AG10803 (cell line): ENCODE measurements around the gene DLG2.
A peak's percentile ranks its signal among the peaks of the same experiment; 100 is the strongest.

ENCODE experiments used
- DNase-seq: peaks from one replicate; pipeline ENCODE4 v3.0.0; 2010; ENCODE audit warnings: low read depth
- H3K4me3 ChIP-seq: 2 replicates; pipeline ENCODE4 v1.5.1; 2011; ENCODE audit warnings: mild to moderate bottlenecking, low read length, control low read depth
- CTCF ChIP-seq: conservative IDR thresholded peaks from 2 replicates; pipeline ENCODE4 v1.5.1; 2011; ENCODE audit warnings: mild to moderate bottlenecking, low read length, control low read depth, inconsistent platforms

The DLG2 gene

DNA sequence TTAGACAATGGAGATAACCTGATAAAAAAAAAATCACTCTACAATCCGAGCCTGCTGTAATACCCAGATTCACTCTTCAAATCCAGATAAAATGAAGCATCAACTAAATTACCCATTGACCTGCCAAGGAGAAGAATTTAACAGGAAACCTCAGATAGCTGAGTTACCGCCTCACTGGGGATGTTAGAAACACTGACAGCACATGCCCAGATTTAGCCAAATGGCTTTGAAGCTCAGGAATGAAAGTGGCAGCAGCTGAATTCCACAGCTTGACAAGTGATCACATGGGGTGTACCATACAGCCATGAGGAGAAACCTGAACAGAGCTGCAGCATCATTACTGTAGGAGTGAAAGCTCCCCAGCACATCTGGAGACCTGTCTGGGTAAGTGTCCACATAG is 807.6 kb downstream of the DLG2 start:
- peak; percentile 11 for DNase-seq
- TF ChIP-seq CTCF, result no peak

DNA sequence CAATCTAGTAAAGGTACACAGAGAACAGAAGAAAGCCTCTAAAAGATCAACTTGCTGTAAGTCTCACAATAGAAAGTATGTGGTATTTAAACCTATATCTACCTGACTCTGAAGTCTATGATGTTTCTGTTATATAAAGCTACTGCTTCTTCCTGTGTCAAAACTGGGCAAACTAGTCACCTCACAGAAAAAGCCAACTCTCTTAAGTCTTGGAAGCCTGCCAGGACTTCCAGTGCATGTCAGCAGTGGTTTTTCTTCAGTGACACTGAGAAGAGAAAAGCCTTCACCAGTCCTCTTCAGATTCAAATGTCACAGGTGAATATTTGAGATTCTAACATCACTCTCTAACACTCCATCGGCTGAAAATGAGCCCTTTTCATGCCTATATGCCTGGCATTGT is 808.0 kb downstream of the DLG2 start:
- TF ChIP-seq CTCF, result no peak
- DNase-seq, result peak; percentile 24
- H3K4me3 ChIP-seq, result no peak overlapping the region

More for the DNA sequence above, 807.6 kb downstream of the DLG2 start:
- no peak overlapping the region for H3K4me3 ChIP-seq

GRCh38 chr11:84817998-84818397 is 809.1 kb downstream of the DLG2 start:
- peak; percentile 68 for DNase-seq

GRCh38 chr11:84812471-84812969 is 814.6 kb downstream of the DLG2 start:
- no peak for TF ChIP-seq CTCF
- peak; percentile 25 for DNase-seq
- H3K4me3 ChIP-seq, result no peak overlapping the region

More at GRCh38 chr11:84817998-84818397, 809.1 kb downstream of the DLG2 start:
- no peak overlapping the region for H3K4me3 ChIP-seq
- no peak for TF ChIP-seq CTCF

DNA sequence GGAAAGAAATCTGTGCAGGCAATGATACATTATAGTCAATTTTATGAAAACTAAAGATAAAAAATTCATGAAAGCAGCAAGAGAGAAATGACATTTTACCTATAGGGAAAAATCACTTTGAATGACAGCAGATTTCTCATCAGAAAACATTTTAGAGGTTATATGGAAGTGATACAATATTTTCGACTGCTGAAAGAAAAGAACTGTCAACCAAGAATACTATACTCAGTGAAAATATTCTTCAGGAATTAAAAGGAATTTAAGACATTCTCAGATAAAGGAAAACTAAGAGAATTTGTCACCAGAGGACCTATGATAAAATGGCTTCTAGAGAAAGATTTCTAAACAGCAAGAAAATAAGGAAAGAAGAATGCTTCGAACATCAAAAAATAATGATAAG is 820.8 kb downstream of the DLG2 start:
- no peak for DNase-seq
- no peak overlapping the region for H3K4me3 ChIP-seq
- TF ChIP-seq CTCF, result no peak

DNA sequence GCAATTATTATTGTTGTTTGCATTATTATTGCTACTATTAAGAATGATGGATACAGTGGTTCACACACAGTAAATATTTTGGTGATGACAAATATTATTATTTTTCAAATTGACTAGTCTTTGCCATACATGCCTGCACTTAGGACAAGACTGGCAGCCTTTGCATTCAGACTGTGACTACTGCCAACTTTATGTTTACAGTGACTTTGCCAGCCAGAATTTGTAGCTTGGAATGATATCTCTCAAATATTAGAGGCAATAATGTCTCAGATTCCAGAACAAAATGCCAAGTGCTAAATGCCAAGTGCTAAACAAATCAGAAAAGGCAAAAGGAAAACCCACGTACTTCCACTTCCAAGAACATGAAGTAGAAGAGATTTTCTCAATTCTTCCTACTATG is 823.1 kb downstream of the DLG2 start:
- no peak overlapping the region for H3K4me3 ChIP-seq
- no peak for DNase-seq
- TF ChIP-seq CTCF, result no peak

GRCh38 chr11:84800755-84801346 is 826.3 kb downstream of the DLG2 start:
- no peak overlapping the region for H3K4me3 ChIP-seq
- peak; percentile 66 for DNase-seq
- TF ChIP-seq CTCF, result peak; percentile 75
